Measurements from ENCODE around the gene SLIT3. TPM values are rescaled to one million over a fixed set of nuclear protein-coding genes. Genes with fewer than 3 reads are reported as not detected.

Gene SLIT3
- total RNA-seq, 1 experiment from 2014 or later = 0.92 TPM

DNA sequence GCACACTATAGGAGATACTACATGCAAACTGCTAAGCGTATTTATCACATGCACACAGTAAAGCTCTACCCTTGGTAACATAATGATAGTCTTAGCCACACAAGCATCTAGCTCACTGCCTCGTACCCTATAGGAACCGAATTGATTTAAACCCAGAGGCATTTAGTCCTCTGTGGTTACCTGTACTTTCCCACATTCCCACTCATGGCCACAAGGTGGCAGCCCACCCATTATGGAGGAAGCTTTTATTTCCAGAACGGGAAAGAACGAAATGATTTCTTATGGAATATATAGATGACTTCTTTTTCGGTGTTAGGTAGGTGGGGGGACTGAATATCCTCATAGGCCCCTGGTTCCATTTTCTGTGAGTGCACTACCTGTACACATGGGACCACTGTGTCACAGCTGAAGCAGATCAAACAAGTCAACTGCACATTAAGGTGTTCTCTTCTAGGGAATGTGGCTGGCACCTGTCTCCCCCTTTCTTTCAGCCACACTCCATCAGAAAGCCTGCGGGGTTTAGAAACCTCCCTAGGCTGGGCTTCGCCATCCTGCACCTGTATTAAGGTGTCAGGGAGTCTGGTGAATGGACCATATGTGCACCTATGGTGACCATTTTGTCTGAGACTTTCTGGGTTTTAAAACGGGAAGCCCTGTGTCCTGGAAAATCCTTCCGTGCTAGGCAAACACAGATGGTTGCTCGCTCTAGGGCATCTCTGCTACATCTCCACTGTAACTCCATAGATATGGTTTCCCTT is 313.2 kb downstream of the SLIT3 start:
- Mint-ChIP-seq H3K9me3 (no peaks in the 10 kb centered on the region; a peak in 1 of 5 replicates), H3K27me3 (ENCODE audit: low read depth) (peaks cover 22% of the 10 kb centered on the region), H3K27ac (no peak overlapping the region), H3K4me3 (no peak overlapping the region), H3K36me3 (ENCODE audit: insufficient read depth in 1 of 3, low read depth in 3 of 3) (no peaks in the 10 kb centered on the region), H3K4me1 (peaks cover 62 to 84% of the 10 kb centered on the region in 2 experiments)
- H3K79me2 ChIP-seq (ENCODE audit: insufficient read depth, low read length) = no peaks in the 10 kb centered on the region
- no peak overlapping the region for H3K23ac ChIP-seq (ENCODE audit: insufficient read length, low read depth, low read length)
- no peak overlapping the region for H4K91ac ChIP-seq (ENCODE audit: insufficient read length, low read depth, low read length)
- no peak overlapping the region for H2BK15ac ChIP-seq (ENCODE audit: low read depth, low read length)
- no peak overlapping the region for H2BK20ac ChIP-seq (ENCODE audit: low read depth, low read length, poor library complexity, severe bottlenecking)
- H3K4me1 ChIP-seq (ENCODE audit: insufficient read depth, low read length) = peaks cover 14% of the 10 kb centered on the region
- WGBS (ENCODE audit: extremely low coverage, insufficient read length, low lambda C conversion rate) = no CpG with 5 or more reads among the region's 11 CpGs
- no peak overlapping the region for H4K8ac ChIP-seq (replicated peaks; ENCODE audit: insufficient read length, low read depth, low read length)
- H3K27me3 ChIP-seq (ENCODE audit: insufficient read depth, low read length) = no peaks in the 10 kb centered on the region
- H4K20me1 ChIP-seq (ENCODE audit: control insufficient read depth, insufficient read depth, insufficient read length) = no peaks in the 10 kb centered on the region
- TF ChIP-seq, protein P1, sequence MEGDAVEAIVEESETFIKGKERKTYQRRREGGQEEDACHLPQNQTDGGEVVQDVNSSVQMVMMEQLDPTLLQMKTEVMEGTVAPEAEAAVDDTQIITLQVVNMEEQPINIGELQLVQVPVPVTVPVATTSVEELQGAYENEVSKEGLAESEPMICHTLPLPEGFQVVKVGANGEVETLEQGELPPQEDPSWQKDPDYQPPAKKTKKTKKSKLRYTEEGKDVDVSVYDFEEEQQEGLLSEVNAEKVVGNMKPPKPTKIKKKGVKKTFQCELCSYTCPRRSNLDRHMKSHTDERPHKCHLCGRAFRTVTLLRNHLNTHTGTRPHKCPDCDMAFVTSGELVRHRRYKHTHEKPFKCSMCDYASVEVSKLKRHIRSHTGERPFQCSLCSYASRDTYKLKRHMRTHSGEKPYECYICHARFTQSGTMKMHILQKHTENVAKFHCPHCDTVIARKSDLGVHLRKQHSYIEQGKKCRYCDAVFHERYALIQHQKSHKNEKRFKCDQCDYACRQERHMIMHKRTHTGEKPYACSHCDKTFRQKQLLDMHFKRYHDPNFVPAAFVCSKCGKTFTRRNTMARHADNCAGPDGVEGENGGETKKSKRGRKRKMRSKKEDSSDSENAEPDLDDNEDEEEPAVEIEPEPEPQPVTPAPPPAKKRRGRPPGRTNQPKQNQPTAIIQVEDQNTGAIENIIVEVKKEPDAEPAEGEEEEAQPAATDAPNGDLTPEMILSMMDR (conservative IDR thresholded peaks at IDR 0.05) = peak; percentile 95
- no peak overlapping the region for H3K14ac ChIP-seq (ENCODE audit: insufficient read depth, low read length)
- H3K27ac ChIP-seq (ENCODE audit: insufficient read length, low read depth, low read length) = no peak overlapping the region
- H2BK120ac ChIP-seq (ENCODE audit: low read depth, low read length, poor library complexity, severe bottlenecking) = no peak overlapping the region
- H3K56ac ChIP-seq (ENCODE audit: insufficient read length, low read depth, low read length) = no peak overlapping the region
- no peak overlapping the region for H3K4me2 ChIP-seq (ENCODE audit: insufficient read depth, insufficient read length, low read length)
- H3K18ac ChIP-seq (ENCODE audit: insufficient read length, low read depth, low read length) = no peak overlapping the region
- no peak overlapping the region for H2BK12ac ChIP-seq (ENCODE audit: insufficient read length, low read depth, low read length)
- H3K79me1 ChIP-seq (ENCODE audit: insufficient read depth, low read depth, low read length, poor library complexity, severe bottlenecking) = no peaks in the 10 kb centered on the region
- no peak overlapping the region for H4K5ac ChIP-seq (ENCODE audit: insufficient read length, low read depth, low read length)
- H3K4ac ChIP-seq (ENCODE audit: low read depth, low read length) = no peak overlapping the region
- H2BK5ac ChIP-seq (ENCODE audit: insufficient read length, low read length) = no peak overlapping the region
- H3K23me2 ChIP-seq (ENCODE audit: insufficient read length, low read depth, low read length, poor library complexity, severe bottlenecking) = no peaks in the 10 kb centered on the region
- no peak overlapping the region for H2AK5ac ChIP-seq (ENCODE audit: insufficient read length, low read length)
- H2AFZ ChIP-seq (ENCODE audit: low read length) = no peak overlapping the region
- H3T11ph ChIP-seq (ENCODE audit: low read length) = no peak overlapping the region
- DNase-seq = peak; percentile 61
- no peaks in the 10 kb centered on the region for H3K9me3 ChIP-seq (ENCODE audit: control insufficient read depth, low read depth, low read length)
- H3K9ac ChIP-seq (ENCODE audit: extremely low read depth, insufficient read length, low read length) = no peak overlapping the region
